H9 (cell line): Measurements from ENCODE around the gene CXCR4. TPM values are rescaled to one million over a fixed set of nuclear protein-coding genes. Genes with fewer than 3 reads are reported as not detected.

Experiments
- DNase-seq: peaks from one replicate; pipeline ENCODE4 v3.0.0-alpha.2; 2017
- H2AFZ ChIP-seq: one replicate; pipeline ENCODE4 v1.6.1; 2013; ENCODE audit warnings: mild to moderate bottlenecking, low read length, control low read depth, moderate library complexity
- H2AK5ac ChIP-seq: 2 replicates; pipeline ENCODE4 v1.6.1; 2013; ENCODE audit warnings: low read length, control low read depth, mixed read lengths; ENCODE audit not compliant: insufficient read length
- H2BK120ac ChIP-seq: one replicate; pipeline ENCODE4 v1.6.1; 2013; ENCODE audit warnings: low read depth, mild to moderate bottlenecking, low read length, control low read depth, inconsistent platforms; ENCODE audit not compliant: poor library complexity, severe bottlenecking
- H2BK12ac ChIP-seq: 2 replicates; pipeline ENCODE4 v1.6.1; 2013; ENCODE audit warnings: low read length, control low read depth, mixed read lengths, low read depth; ENCODE audit not compliant: insufficient read length
- H2BK15ac ChIP-seq: 2 replicates; pipeline ENCODE4 v1.6.1; 2013; ENCODE audit warnings: low read depth, low read length, control low read depth
- H2BK20ac ChIP-seq: one replicate; pipeline ENCODE4 v1.6.1; 2013; ENCODE audit warnings: low read depth, mild to moderate bottlenecking, low read length, control low read depth, inconsistent platforms; ENCODE audit not compliant: poor library complexity, severe bottlenecking
- H2BK5ac ChIP-seq: 2 replicates; pipeline ENCODE4 v1.6.1; 2013; ENCODE audit warnings: low read length, control low read depth, mixed read lengths; ENCODE audit not compliant: insufficient read length
- H3K14ac ChIP-seq: 2 replicates; pipeline ENCODE4 v1.6.1; 2013; ENCODE audit warnings: low read length, control low read depth; ENCODE audit not compliant: insufficient read depth
- H3K18ac ChIP-seq: 2 replicates; pipeline ENCODE4 v1.6.1; 2013; ENCODE audit warnings: low read depth, mild to moderate bottlenecking, mixed read lengths, low read length, control low read depth; ENCODE audit not compliant: insufficient read length
- H3K23ac ChIP-seq: 2 replicates; pipeline ENCODE4 v1.6.1; 2013; ENCODE audit warnings: low read length, control low read depth, mixed read lengths, low read depth; ENCODE audit not compliant: insufficient read length
- H3K23me2 ChIP-seq: 2 replicates; pipeline ENCODE4 v1.6.1; 2013; ENCODE audit warnings: low read depth, mild to moderate bottlenecking, mixed read lengths, low read length, control low read depth; ENCODE audit not compliant: insufficient read length, poor library complexity, severe bottlenecking
- H3K27ac ChIP-seq: 2 replicates; pipeline ENCODE4 v1.5.1; 2013; ENCODE audit warnings: low read length, control low read depth, mixed read lengths, low read depth; ENCODE audit not compliant: insufficient read length
- H3K27me3 ChIP-seq: 2 replicates; pipeline ENCODE4 v1.6.1; 2013; ENCODE audit warnings: low read length, control low read depth, inconsistent platforms; ENCODE audit not compliant: insufficient read depth
- H3K4ac ChIP-seq: 2 replicates; pipeline ENCODE4 v1.6.1; 2013; ENCODE audit warnings: low read depth, mild to moderate bottlenecking, control low read depth, inconsistent platforms, low read length, moderate library complexity
- H3K4me1 ChIP-seq: 2 replicates; pipeline ENCODE4 v1.6.1; 2013; ENCODE audit warnings: low read length, control low read depth, inconsistent platforms; ENCODE audit not compliant: insufficient read depth
- H3K4me2 ChIP-seq: 2 replicates; pipeline ENCODE4 v1.6.1; 2013; ENCODE audit warnings: low read length, control low read depth, mixed read lengths; ENCODE audit not compliant: insufficient read length, insufficient read depth
- H3K56ac ChIP-seq: 2 replicates; pipeline ENCODE4 v1.6.1; 2013; ENCODE audit warnings: low read depth, mild to moderate bottlenecking, mixed read lengths, low read length, control low read depth; ENCODE audit not compliant: insufficient read length
- H3K79me1 ChIP-seq: 2 replicates; pipeline ENCODE4 v1.6.1; 2013; ENCODE audit warnings: low read depth, mild to moderate bottlenecking, moderate library complexity, low read length, control low read depth, inconsistent platforms; ENCODE audit not compliant: insufficient read depth, poor library complexity, severe bottlenecking
- H3K79me2 ChIP-seq: 2 replicates; pipeline ENCODE4 v1.6.1; 2013; ENCODE audit warnings: low read length, control low read depth, inconsistent platforms; ENCODE audit not compliant: insufficient read depth
- H3K9ac ChIP-seq: 2 replicates; pipeline ENCODE4 v1.6.1; 2013; ENCODE audit warnings: low read length, control low read depth, mixed read lengths; ENCODE audit not compliant: insufficient read length; ENCODE audit errors: extremely low read depth
- H3K9me3 ChIP-seq: one replicate; pipeline ENCODE4 v1.6.1; 2013; ENCODE audit warnings: low read depth, low read length, inconsistent platforms; ENCODE audit not compliant: control insufficient read depth
- H3T11ph ChIP-seq: one replicate; pipeline ENCODE4 v1.6.1; 2013; ENCODE audit warnings: mild to moderate bottlenecking, low read length, control low read depth, inconsistent platforms
- H4K20me1 ChIP-seq: one replicate; pipeline ENCODE4 v1.6.1; 2013; ENCODE audit not compliant: control insufficient read depth, insufficient read length, insufficient read depth
- H4K5ac ChIP-seq: 2 replicates; pipeline ENCODE4 v1.6.1; 2013; ENCODE audit warnings: low read depth, mild to moderate bottlenecking, mixed read lengths, low read length, control low read depth; ENCODE audit not compliant: insufficient read length
- H4K8ac ChIP-seq: replicated peaks from 2 replicates; pipeline ENCODE4 v1.6.1; 2013; ENCODE audit warnings: low read length, control low read depth, mixed read lengths, low read depth; ENCODE audit not compliant: insufficient read length
- H4K91ac ChIP-seq: 2 replicates; pipeline ENCODE4 v1.6.1; 2013; ENCODE audit warnings: low read depth, mild to moderate bottlenecking, moderate library complexity, mixed read lengths, low read length, control low read depth; ENCODE audit not compliant: insufficient read length
- H3K27ac Mint-ChIP-seq, 3 experiments: 2 replicates in 2 of 3; 3 replicates in 1 of 3; pipeline ENCODE4 v1.8.0; 2020 to 2021; ENCODE audit warnings: mixed read lengths in 3 of 3, mild to moderate bottlenecking in 1 of 3, moderate library complexity in 1 of 3
- H3K27me3 Mint-ChIP-seq: 2 replicates; pipeline ENCODE4 v1.8.0; 2021; ENCODE audit warnings: low read depth, mild to moderate bottlenecking, moderate library complexity, mixed read lengths
- H3K36me3 Mint-ChIP-seq, 3 experiments: 2 replicates in 2 of 3; 3 replicates in 1 of 3; pipeline ENCODE4 v1.8.0; 2020 to 2021; ENCODE audit warnings: low read depth in 3 of 3, mixed read lengths in 3 of 3; ENCODE audit not compliant: insufficient read depth in 1 of 3
- H3K4me1 Mint-ChIP-seq, 2 experiments: 2 replicates each; pipeline ENCODE4 v1.8.0; 2020; ENCODE audit warnings: mixed read lengths in 2 of 2
- H3K4me3 Mint-ChIP-seq, 2 experiments: 2 replicates in 1 of 2; 3 replicates in 1 of 2; pipeline ENCODE4 v1.8.0; 2020 to 2021; ENCODE audit warnings: mild to moderate bottlenecking in 2 of 2, mixed read lengths in 2 of 2, moderate library complexity in 1 of 2
- H3K9me3 Mint-ChIP-seq, 2 experiments: 2 replicates in 1 of 2; 3 replicates in 1 of 2; pipeline ENCODE4 v1.8.0; 2020; ENCODE audit warnings: mild to moderate bottlenecking in 2 of 2, mixed read lengths in 2 of 2, moderate library complexity in 1 of 2
- WGBS: extraction: QIAGEN DNeasy Blood & Tissue Kit; methylation state at CpG from one replicate; pipeline ENCODE4 v1.1.7; 2013; ENCODE audit warnings: missing lambda C conversion rate, low lambda C conversion rate, mixed read lengths; ENCODE audit not compliant: insufficient read length; ENCODE audit errors: extremely low coverage; 5-methylcytosine and 5-hydroxymethylcytosine counted together
- total RNA-seq: library from RNA; stranded (reverse); gene quantifications from 2 replicates; pipeline ENCODE4 v1.2.1, GENCODE V29; 2021
- TF ChIP-seq, protein P1 (sequence below): fragments of 200-600 bp; sonication (generic); conservative IDR thresholded peaks from 3 replicates; pipeline ENCODE4 v1.8.0; 2021; ENCODE audit warnings: antibody characterized with exemption, mild to moderate bottlenecking

The CXCR4 gene
- total RNA-seq, 1 experiment from 2014 or later = 1.0 TPM

DNA sequence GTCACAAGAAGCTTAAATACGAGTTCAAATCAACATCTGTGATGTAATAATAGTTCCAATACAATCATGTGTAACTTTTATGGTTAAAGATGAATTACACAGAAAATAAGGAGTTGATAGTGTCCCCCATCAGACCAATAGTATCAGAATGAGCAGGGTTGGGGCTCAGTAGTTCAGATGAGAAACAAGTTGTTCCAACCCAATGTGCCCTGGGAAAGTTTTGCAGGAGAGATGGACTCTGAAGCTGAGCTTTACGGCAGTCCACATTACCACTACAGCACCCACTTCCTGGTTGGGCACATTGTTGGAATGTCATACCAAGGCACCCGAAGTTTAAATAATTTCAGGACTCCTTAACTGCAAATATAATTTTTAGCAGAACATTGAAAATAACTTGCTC, 12.1 kb upstream of the CXCR4 start:
- H3K4ac ChIP-seq = no peak overlapping the region
- no peaks in the 10 kb centered on the region for H3K23me2 ChIP-seq
- TF ChIP-seq, protein P1, sequence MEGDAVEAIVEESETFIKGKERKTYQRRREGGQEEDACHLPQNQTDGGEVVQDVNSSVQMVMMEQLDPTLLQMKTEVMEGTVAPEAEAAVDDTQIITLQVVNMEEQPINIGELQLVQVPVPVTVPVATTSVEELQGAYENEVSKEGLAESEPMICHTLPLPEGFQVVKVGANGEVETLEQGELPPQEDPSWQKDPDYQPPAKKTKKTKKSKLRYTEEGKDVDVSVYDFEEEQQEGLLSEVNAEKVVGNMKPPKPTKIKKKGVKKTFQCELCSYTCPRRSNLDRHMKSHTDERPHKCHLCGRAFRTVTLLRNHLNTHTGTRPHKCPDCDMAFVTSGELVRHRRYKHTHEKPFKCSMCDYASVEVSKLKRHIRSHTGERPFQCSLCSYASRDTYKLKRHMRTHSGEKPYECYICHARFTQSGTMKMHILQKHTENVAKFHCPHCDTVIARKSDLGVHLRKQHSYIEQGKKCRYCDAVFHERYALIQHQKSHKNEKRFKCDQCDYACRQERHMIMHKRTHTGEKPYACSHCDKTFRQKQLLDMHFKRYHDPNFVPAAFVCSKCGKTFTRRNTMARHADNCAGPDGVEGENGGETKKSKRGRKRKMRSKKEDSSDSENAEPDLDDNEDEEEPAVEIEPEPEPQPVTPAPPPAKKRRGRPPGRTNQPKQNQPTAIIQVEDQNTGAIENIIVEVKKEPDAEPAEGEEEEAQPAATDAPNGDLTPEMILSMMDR = no peak
- Mint-ChIP-seq H3K4me1 (peaks cover 35 to 38% of the 10 kb centered on the region in 2 experiments), H3K9me3 (no peaks in the 10 kb centered on the region), H3K4me3 (no peak overlapping the region), H3K27me3 (no peaks in the 10 kb centered on the region), H3K27ac (no peak overlapping the region), H3K36me3 (no peaks in the 10 kb centered on the region)
- no peak overlapping the region for H3K56ac ChIP-seq
- no peaks in the 10 kb centered on the region for H4K20me1 ChIP-seq
- no peak overlapping the region for H3K27ac ChIP-seq
- no peaks in the 10 kb centered on the region for H3K27me3 ChIP-seq
- H2BK15ac ChIP-seq = no peak overlapping the region
- H2BK20ac ChIP-seq = no peak overlapping the region
- H2BK5ac ChIP-seq = no peak overlapping the region
- no peak overlapping the region for H3K4me2 ChIP-seq
- H4K8ac ChIP-seq = no peak overlapping the region
- H3K18ac ChIP-seq = no peak overlapping the region
- no peaks in the 10 kb centered on the region for H3K79me2 ChIP-seq
- H3K4me1 ChIP-seq = peaks cover 5% of the 10 kb centered on the region; the same call in 1 of the 2 replicates
- no peak overlapping the region for H2BK120ac ChIP-seq
- H2AFZ ChIP-seq = no peak overlapping the region
- no peak overlapping the region for H4K91ac ChIP-seq
- H3K23ac ChIP-seq = no peak overlapping the region
- WGBS = no CpG with 5 or more reads among the region's 3 CpGs
- H3K9me3 ChIP-seq = no peaks in the 10 kb centered on the region
- DNase-seq = no peak
- H3K14ac ChIP-seq = no peak overlapping the region
- H3T11ph ChIP-seq = no peak overlapping the region
- H2AK5ac ChIP-seq = no peak overlapping the region
- H3K9ac ChIP-seq = no peak overlapping the region
- H3K79me1 ChIP-seq = no peaks in the 10 kb centered on the region
- H2BK12ac ChIP-seq = no peak overlapping the region
- no peak overlapping the region for H4K5ac ChIP-seq
